Activated T-cell treated with anti-CD3 and anti-CD28 coated beads for 24 hours (primary cell): ENCODE measurements around the gene SCN1A.
"Not testable (repeated sequence)": the region's sequence is repeated elsewhere in the genome, so short reads cannot be mapped to it uniquely, and the experiment has no call there.

Source experiments
- DNase-seq: peaks from one replicate; pipeline ENCODE4 v3.0.0-alpha.2; 2020; ENCODE audit warnings: low read depth

Gene SCN1A

GRCh38 chr2:166127217-166128155 is at the start of gene SCN1A:
TSS of gene SCN1A (minus strand) at chr2:166128020. CDS start at chr2:166073621, 54,399 bp downstream.
- DNase-seq, result no peak

GRCh38 chr2:166173263-166173662 is 45.4 kb upstream of the SCN1A start:
- no peak for DNase-seq

- DNase-seq, result no peak
These were observed 43.4 kb upstream of the SCN1A start for GRCh38 chr2:166171216-166171615.

GRCh38 chr2:166170356-166170755 is 42.5 kb upstream of the SCN1A start:
- DNase-seq, result no peak

GRCh38 chr2:166167449-166167848 is 39.6 kb upstream of the SCN1A start:
- DNase-seq, result no peak

- DNase-seq, result no peak
These were observed 36.0 kb upstream of the SCN1A start for GRCh38 chr2:166163775-166164174.

- no peak for DNase-seq
These were observed 30.7 kb upstream of the SCN1A start for GRCh38 chr2:166158546-166158945.

GRCh38 chr2:166157578-166157977 is 29.8 kb upstream of the SCN1A start:
- no peak for DNase-seq

GRCh38 chr2:166156985-166157490 is 29.2 kb upstream of the SCN1A start:
- DNase-seq, result no peak

GRCh38 chr2:166155589-166155988 is 27.8 kb upstream of the SCN1A start:
- DNase-seq, result no peak

- DNase-seq, result no peak
These were observed 27.0 kb upstream of the SCN1A start for GRCh38 chr2:166154685-166155338.

- no peak for DNase-seq
These were observed 24.2 kb upstream of the SCN1A start for GRCh38 chr2:166152064-166152463.

GRCh38 chr2:166148500-166149400 is 20.9 kb upstream of the SCN1A start:
- DNase-seq, result no peak

GRCh38 chr2:166147883-166148282 is 20.1 kb upstream of the SCN1A start:
- no peak for DNase-seq

- DNase-seq, result no peak
These were observed 16.3 kb upstream of the SCN1A start for GRCh38 chr2:166144071-166144470.

- no peak for DNase-seq
These were observed 13.1 kb upstream of the SCN1A start for GRCh38 chr2:166140932-166141331.

GRCh38 chr2:166140475-166140874 is 12.7 kb upstream of the SCN1A start:
- DNase-seq, result no peak

GRCh38 chr2:166139479-166139878 is 11.7 kb upstream of the SCN1A start:
- not testable (repeated sequence) for DNase-seq

GRCh38 chr2:166138667-166139066 is 10.8 kb upstream of the SCN1A start:
- DNase-seq, result no peak

- DNase-seq, result no peak
These were observed 10.3 kb upstream of the SCN1A start for GRCh38 chr2:166138144-166138543.

GRCh38 chr2:166137331-166137730 is 9.5 kb upstream of the SCN1A start:
- DNase-seq, result no peak

- no peak for DNase-seq
These were observed 8.0 kb upstream of the SCN1A start for GRCh38 chr2:166135849-166136258.
